Stimulated activated naive CD8-positive, alpha-beta T cell treated with anti-CD3 and anti-CD28 coated beads, Interleukin-15, amount 100 ng/mL, for 72 hours (primary cell): ENCODE results near the gene RBFOX2.

Experiments
- ATAC-seq: fragments of 150-1000 bp; cut with Tn5 transposase; 2 replicates; pipeline ENCODE4 v1.10.0; 2021; ENCODE audit warnings: mild to moderate bottlenecking, moderate library complexity
- DNase-seq, 2 donors: peaks; one replicate each; pipeline ENCODE4 v3.0.0; 2021 to 2022
- H3K27ac Mint-ChIP-seq, 2 donors: one replicate each; pipeline ENCODE4 v1.8.0; 2022; ENCODE audit warnings: mild to moderate bottlenecking in 2 of 2, mixed read lengths in 2 of 2, moderate library complexity in 2 of 2
- H3K27me3 Mint-ChIP-seq: one replicate; pipeline ENCODE4 v1.8.0; 2022; ENCODE audit warnings: mixed read lengths
- H3K4me1 Mint-ChIP-seq: one replicate; pipeline ENCODE4 v1.8.0; 2022; ENCODE audit warnings: mild to moderate bottlenecking, mixed read lengths
- H3K4me3 Mint-ChIP-seq, 2 donors: one replicate each; pipeline ENCODE4 v1.8.0; 2022; ENCODE audit warnings: mild to moderate bottlenecking in 2 of 2, mixed read lengths in 2 of 2, moderate library complexity in 1 of 2
- H3K9me3 Mint-ChIP-seq, 2 donors: one replicate each; pipeline ENCODE4 v1.8.0; 2022; ENCODE audit warnings: mixed read lengths in 2 of 2

Gene RBFOX2

GRCh38 chr22:35978201-35978600, 50.4 kb downstream of the RBFOX2 start:
- no peak for ATAC-seq
- DNase-seq: no peak
- no peaks in the 10 kb centered on the region for H3K4me1 Mint-ChIP-seq
- no peak overlapping the region for H3K27ac Mint-ChIP-seq
- no peaks in the 10 kb centered on the region for H3K9me3 Mint-ChIP-seq
- peaks cover 13% of the 10 kb centered on the region for H3K27me3 Mint-ChIP-seq
- H3K4me3 Mint-ChIP-seq: no peak overlapping the region

GRCh38 chr22:35977136-35977535, 51.5 kb downstream of the RBFOX2 start:
- ATAC-seq (no peak), DNase-seq (no peak)
- Mint-ChIP-seq H3K9me3 (no peaks in the 10 kb centered on the region), H3K27ac (no peak overlapping the region), H3K4me1 (no peaks in the 10 kb centered on the region), H3K4me3 (no peak overlapping the region), H3K27me3 (peaks cover 3% of the 10 kb centered on the region)

- Mint-ChIP-seq H3K27me3 (no peaks in the 10 kb centered on the region), H3K9me3 (no peaks in the 10 kb centered on the region), H3K27ac (no peak overlapping the region), H3K4me1 (no peaks in the 10 kb centered on the region), H3K4me3 (no peak overlapping the region)
- no peak for ATAC-seq
- no peak for DNase-seq
These were observed 55.2 kb downstream of the RBFOX2 start for GRCh38 chr22:35973388-35973787.

GRCh38 chr22:35972559-35972958, 56.1 kb downstream of the RBFOX2 start:
- DNase-seq (no peak), ATAC-seq (no peak)
- Mint-ChIP-seq H3K27ac (no peak overlapping the region), H3K4me1 (no peaks in the 10 kb centered on the region), H3K9me3 (no peaks in the 10 kb centered on the region), H3K27me3 (no peaks in the 10 kb centered on the region), H3K4me3 (no peak overlapping the region)

GRCh38 chr22:35971456-35972119, 57.0 kb downstream of the RBFOX2 start:
- ATAC-seq (no peak), DNase-seq (no peak)
- Mint-ChIP-seq H3K4me1 (no peaks in the 10 kb centered on the region), H3K4me3 (no peak overlapping the region), H3K27ac (no peak overlapping the region), H3K9me3 (no peaks in the 10 kb centered on the region), H3K27me3 (no peaks in the 10 kb centered on the region)

GRCh38 chr22:35970616-35971455, 57.8 kb downstream of the RBFOX2 start:
- DNase-seq (no peak), ATAC-seq (no peak)
- no peaks in the 10 kb centered on the region for H3K27me3 Mint-ChIP-seq
- no peaks in the 10 kb centered on the region for H3K9me3 Mint-ChIP-seq
- no peak overlapping the region for H3K4me3 Mint-ChIP-seq
- no peak overlapping the region for H3K27ac Mint-ChIP-seq
- no peaks in the 10 kb centered on the region for H3K4me1 Mint-ChIP-seq

GRCh38 chr22:35967046-35967397, 61.6 kb downstream of the RBFOX2 start:
- Mint-ChIP-seq H3K4me3 (no peak overlapping the region), H3K27ac (no peak overlapping the region), H3K4me1 (no peaks in the 10 kb centered on the region), H3K9me3 (no peaks in the 10 kb centered on the region), H3K27me3 (peaks cover under 1% of the 10 kb centered on the region)
- ATAC-seq: no peak
- DNase-seq: no peak

- H3K27me3 Mint-ChIP-seq: peaks cover 6% of the 10 kb centered on the region
- no peak for ATAC-seq
- no peaks in the 10 kb centered on the region for H3K4me1 Mint-ChIP-seq
- DNase-seq: no peak
- no peak overlapping the region for H3K4me3 Mint-ChIP-seq
- no peaks in the 10 kb centered on the region for H3K9me3 Mint-ChIP-seq
- no peak overlapping the region for H3K27ac Mint-ChIP-seq
These were observed 62.1 kb downstream of the RBFOX2 start for GRCh38 chr22:35966314-35967045.

GRCh38 chr22:35963237-35963810, 65.3 kb downstream of the RBFOX2 start:
- peaks cover 10% of the 10 kb centered on the region for H3K27me3 Mint-ChIP-seq
- ATAC-seq (no peak), DNase-seq (no peak)
- H3K9me3 Mint-ChIP-seq: no peaks in the 10 kb centered on the region
- H3K27ac Mint-ChIP-seq: no peak overlapping the region
- no peaks in the 10 kb centered on the region for H3K4me1 Mint-ChIP-seq
- no peak overlapping the region for H3K4me3 Mint-ChIP-seq

GRCh38 chr22:35961480-35962295, 66.9 kb downstream of the RBFOX2 start:
- H3K4me3 Mint-ChIP-seq: no peak overlapping the region

GRCh38 chr22:35960854-35961253, 67.8 kb downstream of the RBFOX2 start:
- Mint-ChIP-seq H3K4me3 (no peak overlapping the region), H3K27ac (no peak overlapping the region), H3K4me1 (no peaks in the 10 kb centered on the region), H3K9me3 (no peaks in the 10 kb centered on the region), H3K27me3 (peaks cover 10% of the 10 kb centered on the region)
- ATAC-seq: no peak
- no peak for DNase-seq

More at GRCh38 chr22:35961480-35962295, 66.9 kb downstream of the RBFOX2 start:
- Mint-ChIP-seq H3K4me1 (no peaks in the 10 kb centered on the region), H3K9me3 (no peaks in the 10 kb centered on the region), H3K27ac (no peak overlapping the region), H3K27me3 (peaks cover 10% of the 10 kb centered on the region)
- ATAC-seq (no peak), DNase-seq (no peak)

GRCh38 chr22:35959121-35959800, 69.4 kb downstream of the RBFOX2 start:
- ATAC-seq: no peak
- peaks cover 10% of the 10 kb centered on the region for H3K27me3 Mint-ChIP-seq
- no peak overlapping the region for H3K27ac Mint-ChIP-seq
- no peaks in the 10 kb centered on the region for H3K4me1 Mint-ChIP-seq
- H3K4me3 Mint-ChIP-seq: no peak overlapping the region
- H3K9me3 Mint-ChIP-seq: no peaks in the 10 kb centered on the region
- DNase-seq: no peak

GRCh38 chr22:35958334-35958733, 70.3 kb downstream of the RBFOX2 start:
- H3K4me1 Mint-ChIP-seq: no peaks in the 10 kb centered on the region
- H3K27ac Mint-ChIP-seq: peak overlapping the region in 1 of 2 donors; percentile 66
- no peaks in the 10 kb centered on the region for H3K9me3 Mint-ChIP-seq
- DNase-seq (no peak), ATAC-seq (no peak)
- no peak overlapping the region for H3K4me3 Mint-ChIP-seq
- peaks cover 10% of the 10 kb centered on the region for H3K27me3 Mint-ChIP-seq

- Mint-ChIP-seq H3K27me3 (peaks cover 10% of the 10 kb centered on the region), H3K9me3 (no peaks in the 10 kb centered on the region), H3K4me1 (no peaks in the 10 kb centered on the region), H3K27ac (no peak overlapping the region), H3K4me3 (no peak overlapping the region)
- DNase-seq (no peak), ATAC-seq (no peak)
These were observed 71.0 kb downstream of the RBFOX2 start for GRCh38 chr22:35957589-35957988.

- ATAC-seq (no peak), DNase-seq (no peak)
- Mint-ChIP-seq H3K27ac (no peak overlapping the region), H3K9me3 (no peaks in the 10 kb centered on the region), H3K27me3 (peaks cover 8% of the 10 kb centered on the region), H3K4me3 (no peak overlapping the region), H3K4me1 (no peaks in the 10 kb centered on the region)
These were observed 71.8 kb downstream of the RBFOX2 start for GRCh38 chr22:35956850-35957249.
